Loucy (cell line): ENCODE data around the gene ATG16L1.

Experiments
- H2AFZ ChIP-seq: fragments of 200-600 bp; sonication (generic); 2 replicates; pipeline ENCODE4 v1.6.0; 2016; ENCODE audit warnings: antibody characterized with exemption, mild to moderate bottlenecking, low read length, moderate library complexity
- H3F3A ChIP-seq: fragments of 200-600 bp; 2 replicates; pipeline ENCODE4 v1.6.0; 2016; ENCODE audit warnings: antibody characterized with exemption, low read depth, mild to moderate bottlenecking
- H3K27me3 ChIP-seq: fragments of 200-600 bp; sonication (generic); 2 replicates; pipeline ENCODE4 v1.6.1; 2014; ENCODE audit warnings: low read length, mild to moderate bottlenecking; ENCODE audit not compliant: insufficient read depth, poor library complexity, severe bottlenecking
- H3K36me3 ChIP-seq: fragments of 200-600 bp; sonication (generic); 2 replicates; pipeline ENCODE4 v1.6.1; 2016; ENCODE audit warnings: low read length; ENCODE audit not compliant: insufficient read depth
- H3K4me1 ChIP-seq: fragments of 200-600 bp; sonication (generic); 2 replicates; pipeline ENCODE4 v1.5.1; 2014; ENCODE audit warnings: low read length, mild to moderate bottlenecking; ENCODE audit not compliant: insufficient read depth, poor library complexity, severe bottlenecking
- H3K4me2 ChIP-seq: fragments of 200-600 bp; sonication (generic); 2 replicates; pipeline ENCODE4 v1.6.0; 2014; ENCODE audit warnings: antibody characterized with exemption, low read length, low read depth, mild to moderate bottlenecking; ENCODE audit not compliant: poor library complexity, severe bottlenecking
- H3K4me3 ChIP-seq: fragments of 200-600 bp; sonication (generic); 2 replicates; pipeline ENCODE4 v1.5.1; 2014; ENCODE audit warnings: low read length, mild to moderate bottlenecking, mixed read lengths; ENCODE audit not compliant: poor library complexity, severe bottlenecking
- H3K79me2 ChIP-seq: fragments of 200-600 bp; sonication (generic); 2 replicates; pipeline ENCODE4 v1.6.1; 2014; ENCODE audit warnings: low read length; ENCODE audit not compliant: insufficient read depth
- H3K9ac ChIP-seq: fragments of 200-600 bp; sonication (generic); 2 replicates; pipeline ENCODE4 v1.6.0; 2014; ENCODE audit warnings: mild to moderate bottlenecking, low read depth, low read length, moderate library complexity; ENCODE audit not compliant: poor library complexity, severe bottlenecking
- H3K9me2 ChIP-seq: fragments of 200-600 bp; sonication (generic); replicated peaks from 2 replicates; pipeline ENCODE4 v1.6.1; 2016; ENCODE audit warnings: low read depth, low read length, mixed read lengths
- H3K9me3 ChIP-seq: fragments of 200-600 bp; sonication (generic); 2 replicates; pipeline ENCODE4 v1.6.1; 2014; ENCODE audit warnings: mild to moderate bottlenecking, antibody characterized with exemption, low read length, low read depth; ENCODE audit not compliant: insufficient read depth
- H4K20me1 ChIP-seq: fragments of 200-600 bp; sonication (generic); 2 replicates; pipeline ENCODE4 v1.6.0; 2014; ENCODE audit warnings: antibody characterized with exemption, low read length, mild to moderate bottlenecking; ENCODE audit not compliant: insufficient read depth, poor library complexity, severe bottlenecking
- EZH2phosphoT487 ChIP-seq: fragments of 200-600 bp; IDR thresholded peaks from 2 replicates; pipeline ENCODE4 v1.6.1; 2018; ENCODE audit warnings: antibody characterized with exemption, mild to moderate bottlenecking, moderate library complexity, borderline replicate concordance
- TF ChIP-seq, protein P1 (sequence below): fragments of 200-600 bp; sonication (generic); conservative IDR thresholded peaks from 2 replicates; pipeline ENCODE4 v1.5.1; 2014; ENCODE audit warnings: mild to moderate bottlenecking, antibody characterized with exemption, low read length

Gene ATG16L1

DNA sequence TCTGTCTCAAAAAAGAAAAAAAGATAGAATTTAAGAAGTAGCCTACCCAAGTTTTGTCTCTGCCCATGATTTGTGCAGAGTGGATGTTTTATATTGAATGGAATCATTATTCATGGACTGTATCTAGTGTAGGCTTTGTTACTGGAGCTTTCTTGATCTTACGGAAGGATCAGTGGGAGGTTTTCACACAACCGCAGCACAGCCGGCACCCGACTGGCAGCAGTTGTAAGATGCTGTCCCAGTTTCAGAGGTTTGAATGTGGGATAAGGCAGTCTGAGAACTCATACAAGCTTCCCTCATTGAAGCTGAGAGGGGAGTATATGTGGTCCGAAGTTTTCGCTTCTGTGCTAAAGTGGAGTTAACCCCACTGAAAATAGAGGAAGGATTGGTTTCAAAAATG lies 36.4 kb downstream of the ATG16L1 start:
- Histone ChIP-seq H3K4me2 (no peak overlapping the region), H3K9ac (no peak overlapping the region), H3K79me2 (0 out of 2 replicates have a peak, but pooled peaks cover 4% of the 10 kb centered on the region), H3K36me3 (peaks cover 85% of the 10 kb centered on the region), H4K20me1 (no peaks in the 10 kb centered on the region), H3F3A (no peaks in the 10 kb centered on the region), H3K9me3 (no peaks in the 10 kb centered on the region), H3K4me3 (no peak overlapping the region), H3K9me2 (no peaks in the 10 kb centered on the region), H2AFZ (no peak overlapping the region), H3K4me1 (no peaks in the 10 kb centered on the region), H3K27me3 (no peaks in the 10 kb centered on the region)
- TF ChIP-seq, protein P1, sequence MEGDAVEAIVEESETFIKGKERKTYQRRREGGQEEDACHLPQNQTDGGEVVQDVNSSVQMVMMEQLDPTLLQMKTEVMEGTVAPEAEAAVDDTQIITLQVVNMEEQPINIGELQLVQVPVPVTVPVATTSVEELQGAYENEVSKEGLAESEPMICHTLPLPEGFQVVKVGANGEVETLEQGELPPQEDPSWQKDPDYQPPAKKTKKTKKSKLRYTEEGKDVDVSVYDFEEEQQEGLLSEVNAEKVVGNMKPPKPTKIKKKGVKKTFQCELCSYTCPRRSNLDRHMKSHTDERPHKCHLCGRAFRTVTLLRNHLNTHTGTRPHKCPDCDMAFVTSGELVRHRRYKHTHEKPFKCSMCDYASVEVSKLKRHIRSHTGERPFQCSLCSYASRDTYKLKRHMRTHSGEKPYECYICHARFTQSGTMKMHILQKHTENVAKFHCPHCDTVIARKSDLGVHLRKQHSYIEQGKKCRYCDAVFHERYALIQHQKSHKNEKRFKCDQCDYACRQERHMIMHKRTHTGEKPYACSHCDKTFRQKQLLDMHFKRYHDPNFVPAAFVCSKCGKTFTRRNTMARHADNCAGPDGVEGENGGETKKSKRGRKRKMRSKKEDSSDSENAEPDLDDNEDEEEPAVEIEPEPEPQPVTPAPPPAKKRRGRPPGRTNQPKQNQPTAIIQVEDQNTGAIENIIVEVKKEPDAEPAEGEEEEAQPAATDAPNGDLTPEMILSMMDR = no peak
- TF ChIP-seq EZH2phosphoT487 = no peak

DNA sequence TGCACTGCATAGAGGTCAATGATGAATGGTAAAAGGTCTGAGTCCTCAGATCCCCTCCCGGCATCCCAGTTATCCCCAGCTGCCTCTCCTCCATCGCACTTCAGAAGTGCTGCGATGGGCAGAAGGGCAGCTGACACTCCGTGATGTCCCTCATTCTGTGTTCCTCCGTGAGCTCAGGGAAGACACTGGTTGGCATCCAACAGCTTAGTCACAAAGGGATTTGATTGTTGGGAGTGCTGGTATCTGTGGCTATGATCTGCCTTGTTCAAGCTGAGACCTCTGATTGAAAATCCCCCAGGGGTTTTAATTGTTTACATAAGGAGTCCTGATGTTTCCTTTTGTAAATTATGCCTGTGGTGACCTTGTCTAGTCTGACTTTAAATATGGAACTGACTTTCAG lies 37.2 kb downstream of the ATG16L1 start:
- Histone ChIP-seq H3K4me3 (no peak overlapping the region), H3K9me2 (no peaks in the 10 kb centered on the region), H3K4me1 (no peaks in the 10 kb centered on the region), H3K27me3 (no peaks in the 10 kb centered on the region), H3K9me3 (no peaks in the 10 kb centered on the region), H3K4me2 (no peak overlapping the region), H3K9ac (no peak overlapping the region), H3K79me2 (0 out of 2 replicates have a peak, but pooled peaks cover 4% of the 10 kb centered on the region), H3F3A (no peaks in the 10 kb centered on the region), H3K36me3 (peaks cover 86% of the 10 kb centered on the region), H4K20me1 (no peaks in the 10 kb centered on the region), H2AFZ (no peak overlapping the region)
- no peak for TF ChIP-seq EZH2phosphoT487
- TF ChIP-seq, protein P1 = no peak

DNA sequence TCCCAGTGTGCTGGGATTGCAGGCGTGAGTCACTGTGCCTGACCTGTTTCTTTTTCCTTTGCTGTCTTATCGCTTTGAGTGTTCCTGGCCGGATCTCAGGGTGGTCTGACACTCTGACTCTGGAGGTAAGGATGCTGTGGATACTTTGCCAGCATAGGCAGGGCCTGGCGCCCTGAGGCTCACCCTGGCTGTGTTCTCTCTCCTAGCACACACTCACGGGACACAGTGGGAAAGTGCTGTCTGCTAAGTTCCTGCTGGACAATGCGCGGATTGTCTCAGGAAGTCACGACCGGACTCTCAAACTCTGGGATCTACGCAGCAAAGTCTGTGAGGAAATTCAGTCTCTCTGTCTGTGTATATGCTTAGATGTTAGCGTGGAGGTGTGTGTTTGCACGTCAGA lies 38.2 kb downstream of the ATG16L1 start:
- no peaks in the 10 kb centered on the region for H4K20me1 ChIP-seq
- no peaks in the 10 kb centered on the region for H3K9me3 ChIP-seq
- H3K9ac ChIP-seq = no peak overlapping the region
- no peak overlapping the region for H2AFZ ChIP-seq
- no peaks in the 10 kb centered on the region for H3K4me1 ChIP-seq
- TF ChIP-seq, protein P1 = no peak
- TF ChIP-seq EZH2phosphoT487 = no peak
- peaks cover 94% of the 10 kb centered on the region for H3K36me3 ChIP-seq
- H3F3A ChIP-seq = no peaks in the 10 kb centered on the region
- no peak overlapping the region for H3K4me3 ChIP-seq
- no peak overlapping the region for H3K4me2 ChIP-seq
- H3K9me2 ChIP-seq = no peaks in the 10 kb centered on the region
- H3K79me2 ChIP-seq = 0 out of 2 replicates have a peak, but pooled peaks cover 4% of the 10 kb centered on the region
- H3K27me3 ChIP-seq = no peaks in the 10 kb centered on the region
